GM23248 (cell line): ENCODE measurements around the gene IFTAP. TPM values are rescaled to one million over a fixed set of nuclear protein-coding genes. Genes with fewer than 3 reads are reported as not detected.

Experiments
- DNase-seq: peaks from one replicate; pipeline ENCODE4 v3.0.0-alpha.2; 2015
- H2AFZ ChIP-seq: fragments of 200-600 bp; sonication (generic); 2 replicates; pipeline ENCODE4 v1.6.1; 2016; ENCODE audit warnings: antibody characterized with exemption
- H3F3A ChIP-seq: fragments of 200-600 bp; sonication (generic); 2 replicates; pipeline ENCODE4 v1.6.1; 2016; ENCODE audit warnings: mild to moderate bottlenecking, antibody characterized with exemption, mixed run types; ENCODE audit not compliant: insufficient read depth
- H3K27ac ChIP-seq: fragments of 200-600 bp; sonication (generic); 2 replicates; pipeline ENCODE4 v1.5.1; 2016; ENCODE audit warnings: mild to moderate bottlenecking
- H3K27me3 ChIP-seq: fragments of 200-600 bp; sonication (generic); replicated peaks from 2 replicates; pipeline ENCODE4 v1.6.1; 2016; ENCODE audit warnings: mild to moderate bottlenecking; ENCODE audit not compliant: insufficient read depth
- H3K36me3 ChIP-seq: fragments of 200-600 bp; sonication (generic); 2 replicates; pipeline ENCODE4 v1.6.1; 2016; ENCODE audit warnings: low read depth, mild to moderate bottlenecking
- H3K4me1 ChIP-seq: fragments of 200-600 bp; sonication (generic); 2 replicates; pipeline ENCODE4 v1.6.1; 2016; ENCODE audit warnings: mild to moderate bottlenecking; ENCODE audit not compliant: insufficient read depth
- H3K4me2 ChIP-seq: fragments of 200-600 bp; sonication (generic); one replicate; pipeline ENCODE4 v1.6.1; 2016; ENCODE audit warnings: mild to moderate bottlenecking; ENCODE audit not compliant: unreplicated experiment
- H3K4me3 ChIP-seq: fragments of 200-600 bp; sonication (generic); 2 replicates; pipeline ENCODE4 v1.5.1; 2016; ENCODE audit warnings: mild to moderate bottlenecking
- H3K79me2 ChIP-seq: fragments of 200-600 bp; sonication (generic); 2 replicates; pipeline ENCODE4 v1.6.1; 2016; ENCODE audit warnings: mild to moderate bottlenecking; ENCODE audit not compliant: insufficient read depth
- H3K9ac ChIP-seq: fragments of 200-600 bp; sonication (generic); 2 replicates; pipeline ENCODE4 v1.6.1; 2016; ENCODE audit warnings: mild to moderate bottlenecking
- H3K9me2 ChIP-seq: fragments of 200-600 bp; sonication (generic); 2 replicates; pipeline ENCODE4 v1.6.1; 2016; ENCODE audit warnings: mixed run types, mild to moderate bottlenecking, moderate library complexity; ENCODE audit not compliant: insufficient read depth
- H3K9me3 ChIP-seq: fragments of 200-600 bp; sonication (generic); one replicate; pipeline ENCODE4 v1.6.1; 2017; ENCODE audit warnings: low read depth
- H4K20me1 ChIP-seq: fragments of 200-600 bp; sonication (generic); 2 replicates; pipeline ENCODE4 v1.6.0; 2016; ENCODE audit not compliant: insufficient read depth
- EZH2 ChIP-seq: fragments of 200-600 bp; sonication (generic); IDR thresholded peaks from 2 replicates; pipeline ENCODE4 v1.6.1; 2018; ENCODE audit warnings: antibody characterized with exemption, mild to moderate bottlenecking; ENCODE audit not compliant: insufficient read depth, poor library complexity, severe bottlenecking
- EZH2phosphoT487 ChIP-seq: fragments of 200-600 bp; sonication (generic); IDR thresholded peaks from 2 replicates; pipeline ENCODE4 v1.6.1; 2018; ENCODE audit warnings: antibody characterized with exemption, moderate library complexity, mild to moderate bottlenecking, low read depth; ENCODE audit not compliant: insufficient read depth
- WGBS, 2 experiments: methylation state at CpG; one replicate each; pipeline ENCODE4 v1.1.6; 2015 to 2017; ENCODE audit warnings: low lambda C conversion rate in 2 of 2, low coverage in 1 of 2; ENCODE audit errors: missing lambda C conversion rate in 2 of 2; 5-methylcytosine and 5-hydroxymethylcytosine counted together
- in situ Hi-C: fragments of 300-500 bp; cut with MboI; formaldehyde crosslinking; loops from 2 replicates; pipeline ENCODE4 v1.15.0; 2020
- polyA plus RNA-seq: library from polyadenylated mRNA; unstranded; fragments of >200 nt; fragmentation: Nextera tagmentation; extraction: Ambion mirVana; gene quantifications from 2 replicates; pipeline ENCODE4 v1.2.1, GENCODE V29; 2016
- total RNA-seq: library from RNA; depleted of rRNA; stranded (reverse); fragments of >200 nt; shearing (Covaris generic); gene quantifications from 2 replicates; pipeline ENCODE4 v1.2.3, GENCODE V29; 2014

Gene IFTAP
- total and polyA plus RNA-seq, 2 experiments from 2014 or later = 27.1 to 27.5 TPM

GRCh38 chr11:36588099-36588498 lies 6.2 kb upstream of the IFTAP start:
- no peak overlapping the region for H3K27ac ChIP-seq
- TF ChIP-seq EZH2phosphoT487 (no peak), EZH2 (no peak)
- H3K9me3 ChIP-seq = no peaks in the 10 kb centered on the region
- DNase-seq = no peak
- no peaks in the 10 kb centered on the region for H3K36me3 ChIP-seq
- no peak overlapping the region for H3K4me2 ChIP-seq
- no peaks in the 10 kb centered on the region for H3K79me2 ChIP-seq
- no peaks in the 10 kb centered on the region for H3K4me1 ChIP-seq
- no peaks in the 10 kb centered on the region for H3K9me2 ChIP-seq
- 11 to 18% methylated on average over 1 of the region's 1 CpG for WGBS, 2 experiments
- no peaks in the 10 kb centered on the region; the same call in 1 of the 2 replicates for H3K27me3 ChIP-seq
- H4K20me1 ChIP-seq = no peaks in the 10 kb centered on the region
- no peak overlapping the region for H2AFZ ChIP-seq
- H3K9ac ChIP-seq = no peak overlapping the region
- in situ Hi-C loops = loop anchor here (10.0 kb wide), 1 partner anchor 57 kb away; no protein-coding TSS in a partner anchor
- H3K4me3 ChIP-seq = no peak overlapping the region
- H3F3A ChIP-seq = no peaks in the 10 kb centered on the region

DNA sequence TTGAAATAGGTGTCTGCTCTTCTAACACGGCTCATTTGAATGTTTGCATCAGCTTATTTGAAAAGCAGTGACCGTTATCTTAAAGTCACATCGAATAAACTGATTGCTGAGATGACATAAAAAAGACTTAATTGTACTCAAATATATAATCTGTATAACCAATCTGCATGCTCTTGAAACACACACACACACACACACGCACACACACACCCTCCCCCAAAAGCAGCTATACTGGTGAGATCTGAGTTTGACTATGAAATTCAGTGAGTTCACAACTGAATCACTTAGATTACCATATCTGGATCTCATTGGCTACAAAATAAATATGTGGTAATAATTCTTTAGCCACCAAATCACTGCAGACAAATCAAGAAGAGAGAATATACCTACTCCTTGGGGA lies 3.8 kb upstream of the IFTAP start:
- no peak for DNase-seq
- Histone ChIP-seq H3K9me3 (no peaks in the 10 kb centered on the region), H3K4me1 (0 out of 2 replicates have a peak, but pooled peaks cover 6% of the 10 kb centered on the region), H3K27me3 (no peaks in the 10 kb centered on the region; the same call in 1 of the 2 replicates), H3K9me2 (no peaks in the 10 kb centered on the region), H3K9ac (no peak overlapping the region), H2AFZ (no peak overlapping the region), H4K20me1 (no peaks in the 10 kb centered on the region), H3K36me3 (no peaks in the 10 kb centered on the region), H3K27ac (no peak overlapping the region), H3K4me2 (no peak overlapping the region), H3K79me2 (no peaks in the 10 kb centered on the region), H3K4me3 (no peak overlapping the region), H3F3A (no peaks in the 10 kb centered on the region)
- in situ Hi-C loops = no loop called here
- 8 to 11% methylated on average over 4 of the region's 4 CpGs for WGBS, 2 experiments
- TF ChIP-seq EZH2phosphoT487 (no peak), EZH2 (no peak)

- H3K4me1 ChIP-seq = 0 out of 2 replicates have a peak, but pooled peaks cover 7% of the 10 kb centered on the region
- no peak overlapping the region for H2AFZ ChIP-seq
- H3K36me3 ChIP-seq = no peaks in the 10 kb centered on the region
- TF ChIP-seq EZH2 (no peak), EZH2phosphoT487 (no peak)
- DNase-seq = no peak
- H3K9ac ChIP-seq = no peak overlapping the region
- in situ Hi-C loops = no loop called here
- H3K27me3 ChIP-seq = no peaks in the 10 kb centered on the region; the same call in 1 of the 2 replicates
- no peak overlapping the region for H3K27ac ChIP-seq
- H4K20me1 ChIP-seq = no peaks in the 10 kb centered on the region
- H3K9me2 ChIP-seq = no peaks in the 10 kb centered on the region
- H3K79me2 ChIP-seq = no peaks in the 10 kb centered on the region
- H3K9me3 ChIP-seq = no peaks in the 10 kb centered on the region
- no peaks in the 10 kb centered on the region for H3F3A ChIP-seq
- no peak overlapping the region for H3K4me2 ChIP-seq
- WGBS, 2 experiments = 0% methylated on average over 1 of the region's 1 CpG
- H3K4me3 ChIP-seq = no peak overlapping the region
These were observed 2.9 kb upstream of the IFTAP start for GRCh38 chr11:36591433-36591832.

DNA sequence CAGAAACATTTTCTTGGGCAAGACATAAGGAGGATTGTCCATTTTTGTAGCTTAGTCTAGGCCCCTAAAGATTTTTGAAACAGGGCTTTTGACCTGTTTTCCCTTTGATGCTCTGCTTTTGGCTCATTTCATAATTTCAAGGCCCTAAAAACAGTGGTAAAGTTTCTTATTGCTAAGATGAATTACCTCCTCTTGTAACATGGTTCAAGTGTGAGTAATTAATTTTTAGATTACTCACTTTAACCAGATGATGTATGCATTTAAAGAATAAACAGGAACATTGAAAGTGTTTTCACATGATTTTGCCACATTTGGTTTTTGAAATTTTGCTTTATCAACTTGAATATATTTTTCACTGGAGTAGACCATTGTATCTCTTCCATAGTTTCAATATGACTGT lies 2.6 kb downstream of the IFTAP start:
- no peak overlapping the region for H3K4me2 ChIP-seq
- no peaks in the 10 kb centered on the region for H4K20me1 ChIP-seq
- H3K9me2 ChIP-seq = no peaks in the 10 kb centered on the region
- in situ Hi-C loops = no loop called here
- no peaks in the 10 kb centered on the region for H3K36me3 ChIP-seq
- H3K4me3 ChIP-seq = no peak overlapping the region
- no peaks in the 10 kb centered on the region for H3K27me3 ChIP-seq
- no peak overlapping the region for H3K27ac ChIP-seq
- H3K9me3 ChIP-seq = no peaks in the 10 kb centered on the region
- 0 out of 2 replicates have a peak, but pooled peaks cover 7% of the 10 kb centered on the region for H3K4me1 ChIP-seq
- TF ChIP-seq EZH2 (no peak), EZH2phosphoT487 (no peak)
- no peak overlapping the region for H3K9ac ChIP-seq
- H3K79me2 ChIP-seq = no peaks in the 10 kb centered on the region
- no peak for DNase-seq
- no peak overlapping the region for H2AFZ ChIP-seq
- H3F3A ChIP-seq = 0 out of 2 replicates have a peak, but pooled peaks cover 3% of the 10 kb centered on the region

GRCh38 chr11:36598051-36598450 lies 3.7 kb downstream of the IFTAP start, which contains the start of gene RAG2:
Gene RAG2, minus strand, starts transcription at chr11:36598236. Its CDS starts 4,068 bp downstream, at chr11:36594168.
- Histone ChIP-seq H2AFZ (no peak within 1 kb of the TSS), H3K27me3 (no peaks in the 10 kb centered on the region), H3F3A (0 out of 2 replicates have a peak, but pooled peaks cover 3% of the 10 kb centered on the region), H3K9ac (no peak within 1 kb of the TSS), H4K20me1 (no peaks in the 10 kb centered on the region), H3K27ac (no peak within 1 kb of the TSS), H3K4me3 (no peak within 1 kb of the TSS), H3K79me2 (no peaks in the 10 kb centered on the region), H3K36me3 (no peaks in the 10 kb centered on the region), H3K9me2 (no peaks in the 10 kb centered on the region), H3K4me2 (no peak within 1 kb of the TSS), H3K4me1 (0 out of 2 replicates have a peak, but pooled peaks cover 7% of the 10 kb centered on the region), H3K9me3 (no peaks in the 10 kb centered on the region)
- 63 to 68% methylated on average over 2 of the region's 2 CpGs for WGBS, 2 experiments
- TF ChIP-seq EZH2 (no peak), EZH2phosphoT487 (no peak)
- in situ Hi-C loops = no loop called here
- DNase-seq = no peak
